Brain microvascular endothelial cell (primary cell): ENCODE data around the gene TRDN.

Source experiments
- DNase-seq: peaks from one replicate; pipeline ENCODE4 v3.0.0-alpha.2; 2020
- H3K27ac ChIP-seq: fragments of 250-450 bp; sonication (Bioruptor Pico); 2 replicates; pipeline ENCODE4 v1.5.1; 2020; ENCODE audit warnings: mild to moderate bottlenecking, moderate library complexity
- H3K27me3 ChIP-seq: fragments of 250-450 bp; sonication (Bioruptor Pico); replicated peaks from 2 replicates; pipeline ENCODE4 v1.5.1; 2020; ENCODE audit warnings: mild to moderate bottlenecking
- H3K36me3 ChIP-seq: fragments of 250-450 bp; sonication (Bioruptor Pico); replicated peaks from 2 replicates; pipeline ENCODE4 v1.5.1; 2020; ENCODE audit warnings: mild to moderate bottlenecking
- H3K4me3 ChIP-seq: 2 replicates; pipeline ENCODE4 v1.5.1; 2011; ENCODE audit warnings: low read depth, mild to moderate bottlenecking, control low read depth, low read length, moderate library complexity
- in situ Hi-C: cut with HindIII; loops from 2 replicates; pipeline ENCODE4 v1.10.0; 2017; ENCODE audit warnings: low sequenced_read_pairs, low pct_ligation_motif_present
- TF ChIP-seq, protein P1 (sequence below): IDR thresholded peaks from 2 replicates; pipeline ENCODE4 v1.5.1; 2011; ENCODE audit warnings: low read depth, mild to moderate bottlenecking, moderate library complexity, low read length, control low read depth, inconsistent platforms; ENCODE audit errors: missing control alignments

The TRDN gene

DNA sequence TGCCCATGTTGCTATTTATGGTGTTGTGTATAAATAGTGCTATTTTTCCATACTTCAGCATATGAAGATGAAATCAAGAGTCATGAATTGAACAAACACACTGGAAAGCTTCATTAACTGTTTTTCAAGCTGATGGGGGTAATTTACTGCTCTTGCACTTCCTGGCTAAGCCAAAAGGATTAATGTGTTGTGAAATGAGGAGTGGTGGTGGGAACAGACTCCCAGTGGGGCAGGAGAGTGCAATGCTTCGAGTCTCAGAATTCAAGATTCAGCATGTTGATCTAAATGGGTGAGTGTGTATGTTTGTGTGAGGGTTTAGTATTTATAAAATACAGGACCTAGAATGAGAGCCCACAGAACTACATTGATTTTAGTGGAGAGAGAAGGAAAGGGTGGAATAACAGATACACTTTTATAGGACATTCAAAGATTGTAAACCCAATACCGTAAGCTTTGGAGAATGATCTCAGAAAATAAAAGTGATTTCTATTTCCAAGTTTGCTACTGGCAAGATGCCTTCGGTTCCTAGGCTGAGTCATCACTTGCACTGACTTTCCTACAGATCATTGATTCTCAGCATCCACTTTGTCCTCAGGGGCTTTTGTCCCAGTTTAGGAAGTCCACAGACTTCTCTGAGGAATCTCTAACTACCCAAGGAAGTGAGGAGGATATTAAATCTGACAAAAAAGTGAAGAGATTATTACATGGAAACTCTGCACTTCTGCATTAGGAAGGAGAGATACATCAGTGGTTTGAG is 303.6 kb downstream of the TRDN start:
- DNase-seq, result no peak
- H3K27me3 ChIP-seq, result no peaks in the 10 kb centered on the region
- in situ Hi-C loops, result no loop called here
- no peak overlapping the region for H3K27ac ChIP-seq
- TF ChIP-seq, protein P1, sequence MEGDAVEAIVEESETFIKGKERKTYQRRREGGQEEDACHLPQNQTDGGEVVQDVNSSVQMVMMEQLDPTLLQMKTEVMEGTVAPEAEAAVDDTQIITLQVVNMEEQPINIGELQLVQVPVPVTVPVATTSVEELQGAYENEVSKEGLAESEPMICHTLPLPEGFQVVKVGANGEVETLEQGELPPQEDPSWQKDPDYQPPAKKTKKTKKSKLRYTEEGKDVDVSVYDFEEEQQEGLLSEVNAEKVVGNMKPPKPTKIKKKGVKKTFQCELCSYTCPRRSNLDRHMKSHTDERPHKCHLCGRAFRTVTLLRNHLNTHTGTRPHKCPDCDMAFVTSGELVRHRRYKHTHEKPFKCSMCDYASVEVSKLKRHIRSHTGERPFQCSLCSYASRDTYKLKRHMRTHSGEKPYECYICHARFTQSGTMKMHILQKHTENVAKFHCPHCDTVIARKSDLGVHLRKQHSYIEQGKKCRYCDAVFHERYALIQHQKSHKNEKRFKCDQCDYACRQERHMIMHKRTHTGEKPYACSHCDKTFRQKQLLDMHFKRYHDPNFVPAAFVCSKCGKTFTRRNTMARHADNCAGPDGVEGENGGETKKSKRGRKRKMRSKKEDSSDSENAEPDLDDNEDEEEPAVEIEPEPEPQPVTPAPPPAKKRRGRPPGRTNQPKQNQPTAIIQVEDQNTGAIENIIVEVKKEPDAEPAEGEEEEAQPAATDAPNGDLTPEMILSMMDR, result no peak
- no peaks in the 10 kb centered on the region for H3K36me3 ChIP-seq
- H3K4me3 ChIP-seq, result no peak overlapping the region

DNA sequence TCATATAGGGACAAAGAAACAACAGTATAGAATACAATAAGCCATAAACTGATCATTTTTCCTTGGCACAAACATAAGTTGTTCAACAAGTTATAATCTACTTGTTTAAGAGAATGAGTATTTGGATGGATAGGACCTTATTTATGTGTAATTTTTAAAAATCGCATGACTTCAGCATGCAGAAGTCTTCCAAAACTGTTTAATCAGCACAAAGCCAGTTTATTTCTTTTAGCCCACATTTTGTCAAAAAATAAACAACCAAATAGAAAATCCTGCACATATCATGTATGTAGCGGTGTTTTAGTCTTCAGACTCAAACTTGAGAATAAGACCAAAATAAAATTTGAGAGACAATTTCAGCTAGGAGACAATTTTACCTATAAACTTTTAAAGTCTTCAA is 304.7 kb downstream of the TRDN start:
- Histone ChIP-seq H3K4me3 (no peak overlapping the region), H3K36me3 (no peaks in the 10 kb centered on the region), H3K27ac (no peak overlapping the region), H3K27me3 (no peaks in the 10 kb centered on the region)
- TF ChIP-seq, protein P1, result no peak
- in situ Hi-C loops, result no loop called here
- DNase-seq, result no peak

DNA sequence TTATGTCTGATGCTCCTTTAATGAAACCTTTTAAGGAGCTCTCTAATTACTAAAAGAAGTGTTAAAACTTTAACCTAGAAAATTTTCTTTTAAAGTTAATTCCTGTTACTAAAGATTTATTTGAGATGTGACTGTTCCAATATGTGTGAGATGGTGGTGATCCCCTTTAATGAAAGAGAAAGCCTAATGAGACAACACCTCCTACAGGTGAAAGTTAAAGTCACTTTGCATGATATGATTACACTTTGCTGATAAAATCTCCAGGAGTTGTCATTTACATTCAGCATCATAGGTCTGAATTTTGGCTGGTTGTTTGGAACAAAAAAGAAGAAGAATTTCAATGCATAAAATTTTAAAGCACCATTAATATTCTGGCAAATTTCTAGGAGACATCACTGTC is 307.4 kb downstream of the TRDN start:
- Histone ChIP-seq H3K4me3 (no peak overlapping the region), H3K36me3 (no peaks in the 10 kb centered on the region), H3K27me3 (no peaks in the 10 kb centered on the region)

DNA sequence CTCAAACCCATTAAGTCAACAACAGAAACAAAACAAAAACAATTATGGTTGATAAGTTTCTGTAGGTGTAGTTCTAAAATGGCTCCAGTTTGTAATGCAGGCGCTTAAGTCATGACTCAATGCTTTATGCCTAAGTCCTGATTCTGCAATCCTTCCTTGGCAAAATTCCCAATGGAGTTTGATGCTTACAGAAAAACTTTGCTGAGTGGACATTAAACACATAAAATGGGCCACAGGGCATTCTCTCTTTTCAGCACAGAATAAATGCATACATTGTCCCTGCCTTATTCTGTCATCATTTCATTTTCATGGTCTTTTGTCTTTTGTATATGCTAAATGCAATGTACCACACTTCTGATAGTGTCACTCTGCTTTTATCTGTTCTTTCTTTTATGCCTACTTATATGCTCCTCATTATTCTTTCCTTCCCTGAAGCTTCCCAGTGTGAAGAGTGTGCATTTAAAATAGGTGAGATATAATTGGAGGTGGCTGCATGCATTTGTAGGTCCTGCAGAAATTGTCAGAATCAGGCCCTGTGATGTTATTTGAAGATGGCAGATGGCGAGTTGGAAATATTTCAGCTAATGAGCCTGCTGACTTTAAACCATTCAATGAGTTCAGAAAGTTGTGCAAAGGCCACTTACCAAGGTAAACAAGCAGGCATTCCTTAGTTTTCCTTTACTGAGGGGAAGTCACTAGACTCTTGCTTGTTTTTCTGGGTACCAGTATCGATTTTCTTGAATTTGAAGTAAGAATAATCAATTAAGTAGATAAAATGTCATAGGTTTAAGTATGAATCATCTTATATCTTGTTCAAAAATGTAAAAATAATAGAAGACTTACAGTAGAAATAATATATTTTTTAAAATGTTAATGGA is 313.1 kb downstream of the TRDN start:
- H3K36me3 ChIP-seq, result no peaks in the 10 kb centered on the region
- no peak for DNase-seq
- H3K4me3 ChIP-seq, result no peak overlapping the region
- TF ChIP-seq, protein P1, result no peak
- no peaks in the 10 kb centered on the region for H3K27me3 ChIP-seq
- in situ Hi-C loops, result no loop called here
- H3K27ac ChIP-seq, result no peak overlapping the region

More for the DNA sequence above, 307.4 kb downstream of the TRDN start:
- no peak overlapping the region for H3K27ac ChIP-seq
- TF ChIP-seq, protein P1, result no peak
- in situ Hi-C loops, result no loop called here
- no peak for DNase-seq

DNA sequence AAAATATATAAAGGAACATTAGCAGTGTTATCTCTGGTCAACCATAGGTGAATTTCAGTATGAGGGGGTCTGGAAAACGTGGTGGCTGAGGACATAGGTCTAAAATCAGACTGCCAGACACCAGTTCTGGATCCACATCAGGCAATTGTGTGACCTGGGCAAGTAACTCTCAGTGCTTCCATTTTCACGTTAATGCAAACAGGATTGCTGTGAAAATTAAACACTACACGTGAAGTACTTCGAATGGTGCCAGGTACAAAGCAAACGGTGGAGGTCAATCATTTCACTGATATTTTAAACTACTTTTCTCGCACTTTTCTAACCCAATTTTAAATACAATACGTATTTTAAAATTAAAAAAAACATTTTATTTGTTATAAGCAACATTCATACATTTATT is 315.7 kb downstream of the TRDN start:
- no peaks in the 10 kb centered on the region for H3K27me3 ChIP-seq
- no peaks in the 10 kb centered on the region for H3K36me3 ChIP-seq
- in situ Hi-C loops, result no loop called here
- no peak for DNase-seq
- H3K27ac ChIP-seq, result no peak overlapping the region
- TF ChIP-seq, protein P1, result no peak
- no peak overlapping the region for H3K4me3 ChIP-seq
